Hippocampal formation (tissue), 2 donors: Measurements from ENCODE around the gene NCOA3.
"Not testable (repeated sequence)": the region's sequence is repeated elsewhere in the genome, so short reads cannot be mapped to it uniquely, and the experiment has no call there.

Source experiments
- DNase-seq, 2 donors: peaks; one replicate each; lab custom pipeline; 2025; lab: John Stamatoyannopoulos, UW

NCOA3 gene

DNA sequence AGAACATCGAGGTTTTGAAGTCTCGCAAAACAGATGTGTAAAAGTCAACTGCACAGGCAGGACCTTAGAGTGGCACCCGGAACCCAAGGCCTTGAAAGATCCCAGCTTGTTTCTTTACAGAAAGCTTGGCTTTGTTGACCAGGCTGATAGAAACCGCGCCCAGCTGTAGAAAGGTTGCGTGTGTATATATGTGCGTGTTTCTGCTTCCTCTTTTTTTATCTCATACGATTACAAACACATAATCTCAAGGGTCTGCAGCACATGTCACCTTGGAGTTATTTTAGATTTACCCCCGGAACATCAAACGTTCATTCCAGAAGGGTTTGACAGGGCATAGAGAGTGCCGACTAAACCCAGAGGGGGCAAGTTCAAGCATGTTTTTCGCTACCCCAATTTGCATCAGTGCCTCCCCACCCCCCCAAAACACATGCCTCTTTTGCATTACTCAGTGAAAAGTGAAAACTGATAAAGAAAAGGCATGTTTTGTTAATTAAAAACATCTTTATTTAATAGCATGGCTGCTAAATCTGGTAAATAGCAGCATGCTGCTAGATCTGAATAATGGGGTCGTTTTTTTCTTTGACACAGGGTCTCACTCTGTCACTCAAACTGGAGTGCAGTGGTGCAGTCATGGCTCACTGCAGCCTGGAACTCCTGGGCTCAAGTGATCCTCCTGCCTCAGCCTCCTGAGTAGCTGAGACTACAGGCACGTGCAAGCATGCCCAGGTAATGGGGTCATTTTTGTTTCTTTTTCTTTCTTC is 33.2 kb upstream of the NCOA3 start:
- DNase-seq, result no peak

DNA sequence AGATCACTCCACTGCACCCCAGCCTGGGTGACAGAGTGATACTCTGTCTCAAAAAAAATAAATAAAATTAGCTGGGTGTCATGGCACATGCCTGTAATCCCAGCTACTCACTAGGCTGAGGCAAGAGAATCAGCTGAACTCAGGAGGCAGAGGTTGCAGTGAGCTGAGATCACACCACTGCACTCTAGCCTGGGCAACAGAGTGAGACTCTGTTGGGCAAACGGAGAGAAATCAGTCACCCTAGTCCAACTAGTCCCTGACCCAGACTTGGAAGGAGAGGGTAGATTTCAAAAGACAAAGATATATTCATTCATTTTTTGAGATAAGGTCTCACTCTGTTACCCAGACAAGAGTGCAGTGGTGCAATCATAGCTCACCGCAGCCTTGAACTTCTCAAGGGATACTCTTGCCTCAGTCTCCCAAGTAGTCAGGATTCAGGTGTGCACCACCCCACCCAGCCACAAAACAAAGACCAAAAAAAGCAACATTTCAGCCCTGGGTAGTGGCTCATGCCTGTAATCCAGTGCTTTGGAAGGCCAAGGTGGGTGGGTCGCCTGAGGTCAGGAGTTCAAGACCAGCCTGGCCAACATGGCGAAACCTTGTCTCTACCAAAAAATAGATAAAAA is 26.2 kb upstream of the NCOA3 start:
- no peak for DNase-seq

GRCh38 chr20:47476452-47476851 is 25.2 kb upstream of the NCOA3 start:
- no peak for DNase-seq

DNA sequence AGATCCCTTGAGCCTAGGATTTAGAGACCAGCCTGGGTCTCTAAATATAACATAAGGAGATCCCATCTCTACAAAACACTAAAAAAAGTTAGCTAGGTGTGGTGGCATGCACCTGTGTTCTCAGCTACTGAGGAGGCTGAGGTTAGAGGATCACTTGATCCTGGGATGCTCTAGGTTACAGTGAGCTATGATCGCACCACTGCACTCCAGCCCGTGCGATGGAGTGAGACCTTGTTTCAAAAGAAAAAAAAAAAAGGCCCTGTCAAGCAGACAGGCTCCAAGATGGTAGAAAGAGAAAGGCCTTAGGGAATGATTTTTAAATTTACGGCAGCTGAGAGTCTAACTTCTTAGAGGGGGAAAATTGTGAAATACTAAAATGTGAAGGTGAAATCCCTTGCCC is 22.6 kb upstream of the NCOA3 start:
- DNase-seq, result no peak

GRCh38 chr20:47479506-47479905 is 22.2 kb upstream of the NCOA3 start:
- no peak for DNase-seq

GRCh38 chr20:47480239-47480638 is 21.4 kb upstream of the NCOA3 start:
- no peak for DNase-seq

DNA sequence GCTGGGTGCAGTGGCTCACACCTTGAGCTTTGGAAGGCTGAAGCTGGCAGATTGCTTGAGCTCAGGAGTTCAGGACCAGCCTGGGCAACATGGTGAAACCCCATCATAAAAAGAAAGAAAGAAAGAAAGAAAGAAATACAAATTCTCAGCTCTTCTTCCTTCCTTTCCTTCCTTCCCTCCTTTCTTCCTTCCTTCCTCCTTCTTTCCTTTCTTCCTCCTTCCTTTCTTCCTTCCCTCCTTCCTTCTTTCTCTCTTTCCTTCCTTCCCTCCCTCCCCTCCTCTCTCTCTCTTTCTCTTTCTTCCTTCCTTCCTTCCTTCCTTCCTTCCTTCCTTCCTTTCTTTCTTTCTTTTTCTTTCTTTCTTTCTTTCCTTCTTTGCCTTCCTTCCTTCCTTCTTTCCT is 21.0 kb upstream of the NCOA3 start:
- DNase-seq, result no peak

DNA sequence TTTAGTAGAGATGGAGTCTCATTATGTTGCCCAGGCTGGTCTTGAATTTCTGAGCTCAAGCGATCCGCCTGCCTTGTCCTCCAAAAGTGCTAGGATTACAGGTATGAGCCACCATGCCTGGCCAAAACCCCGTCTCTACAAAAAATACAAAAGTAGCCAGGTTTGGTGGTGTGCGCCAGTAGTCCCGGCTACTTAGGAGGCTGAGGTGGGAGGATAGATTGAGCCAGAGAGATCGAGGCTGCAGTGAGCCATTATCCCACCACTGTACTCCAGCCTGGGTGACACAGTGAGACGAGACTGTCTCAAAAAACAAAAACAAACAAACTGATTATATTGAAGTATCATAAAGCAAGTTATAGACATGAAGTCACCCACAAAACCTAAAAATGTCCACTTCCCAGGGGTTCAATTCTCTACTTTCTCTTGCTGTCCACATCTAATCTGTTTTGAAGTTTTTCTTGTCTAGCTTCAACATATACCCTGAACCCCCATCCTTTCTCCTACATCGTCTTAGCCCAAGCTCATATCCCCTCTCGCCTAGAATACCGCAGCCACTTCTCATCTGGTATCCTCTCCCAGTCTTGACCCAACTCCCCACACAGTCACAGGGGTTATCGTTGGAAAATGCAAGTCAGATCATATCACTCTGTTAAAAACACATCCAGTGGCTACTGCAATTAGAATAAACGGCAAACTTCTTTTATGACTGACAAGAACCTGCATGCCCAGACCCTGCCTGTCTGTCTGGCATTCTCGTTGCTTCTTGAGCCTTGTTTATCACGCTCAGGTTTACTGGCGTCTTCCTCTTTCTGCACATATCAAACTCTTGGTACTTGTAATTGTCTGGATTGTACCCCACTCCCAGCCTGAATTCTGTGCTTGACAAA is 20.1 kb upstream of the NCOA3 start:
- DNase-seq, result no peak

DNA sequence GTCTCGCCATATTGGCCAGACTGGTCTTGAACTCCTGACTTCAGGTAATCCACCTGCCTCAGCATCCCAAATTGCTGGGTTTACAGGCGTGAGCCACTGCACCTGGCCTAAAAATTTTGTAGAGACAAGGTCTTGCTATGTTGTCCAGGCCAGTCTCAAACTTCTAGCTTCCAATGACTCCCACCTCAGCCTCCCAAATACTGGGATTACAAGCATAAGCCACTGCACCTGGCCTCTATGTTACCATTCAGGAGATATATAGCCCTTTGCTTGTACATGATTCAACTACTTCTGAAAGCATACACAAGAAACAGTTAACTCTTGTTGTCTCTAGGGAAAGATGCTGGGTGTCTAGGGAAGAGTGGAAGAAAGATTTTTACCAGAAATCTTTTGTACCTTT is 19.0 kb upstream of the NCOA3 start:
- no peak for DNase-seq

DNA sequence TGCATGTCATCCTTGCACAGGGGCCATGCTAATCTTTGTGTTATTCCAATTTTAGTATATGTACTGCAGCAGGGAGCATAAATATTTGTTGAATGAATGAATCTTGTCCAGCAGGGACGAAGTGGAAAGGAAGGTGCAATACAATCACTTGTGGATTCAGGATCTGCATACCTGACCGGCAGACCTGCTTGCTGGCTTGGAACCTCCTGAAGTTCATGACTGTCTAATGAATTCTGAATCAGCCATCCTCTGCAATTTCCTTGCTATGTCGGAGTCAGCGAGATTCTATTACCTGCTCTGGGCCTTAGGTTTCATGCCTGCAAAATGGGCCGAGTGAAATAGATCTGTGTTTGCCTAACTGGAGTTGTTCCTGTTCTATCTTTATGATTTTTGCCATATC is 17.4 kb upstream of the NCOA3 start:
- no peak for DNase-seq

DNA sequence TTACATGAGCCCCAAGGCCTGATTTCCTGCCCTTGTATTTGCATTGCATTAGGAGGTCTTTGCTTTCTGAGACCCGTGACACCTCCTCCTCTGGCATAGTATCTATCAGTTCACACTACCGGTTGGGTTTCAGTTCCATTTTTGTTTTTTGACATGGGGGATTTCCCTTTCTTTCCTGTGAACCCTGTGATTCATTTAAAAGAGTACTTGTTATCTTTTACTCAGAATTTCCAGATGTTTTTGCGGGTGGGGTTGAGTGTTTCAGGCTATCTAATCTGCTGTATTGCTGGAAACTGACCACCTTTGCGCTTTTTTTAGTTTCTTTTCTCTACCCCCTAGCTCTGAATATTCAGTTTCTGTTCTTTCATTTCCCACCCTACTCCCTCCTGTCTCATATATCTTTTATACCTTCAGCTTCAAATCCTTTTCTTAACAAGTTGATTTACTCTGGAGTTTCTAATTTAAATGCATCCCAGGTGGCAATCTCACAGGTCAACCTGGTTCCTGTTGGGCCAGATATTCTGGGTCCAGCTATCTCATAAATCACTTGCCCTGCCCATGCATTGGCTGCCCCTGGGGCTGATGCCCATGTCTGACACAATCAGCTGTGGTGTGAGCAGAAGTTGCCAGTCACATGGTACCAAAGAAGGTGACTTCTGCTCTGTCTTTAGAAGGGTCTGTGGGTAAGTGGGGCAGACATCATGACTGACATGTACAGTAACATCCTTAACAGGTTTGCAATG is 14.3 kb upstream of the NCOA3 start:
- no peak for DNase-seq

GRCh38 chr20:47489448-47489872 is 12.2 kb upstream of the NCOA3 start:
- DNase-seq, result no peak

DNA sequence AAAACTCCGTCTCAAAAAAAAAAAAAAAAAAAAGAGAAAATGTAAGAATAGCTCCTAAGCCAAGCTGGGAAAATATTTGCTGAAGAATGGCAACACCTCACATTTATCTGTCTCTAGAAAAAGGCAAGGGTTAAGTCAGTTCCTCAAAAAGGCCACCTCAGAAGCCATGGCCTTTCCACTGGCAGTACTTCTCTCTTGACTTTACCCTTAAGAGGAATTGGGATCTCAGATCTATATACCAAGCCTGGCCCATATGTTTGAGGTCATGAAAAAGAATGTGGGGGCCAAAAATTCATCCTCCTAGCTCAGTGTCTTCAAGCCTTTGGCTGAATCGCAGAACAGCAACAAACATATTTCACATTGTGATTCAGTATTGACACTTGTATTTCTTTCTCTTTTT is 10.9 kb upstream of the NCOA3 start:
- no peak for DNase-seq

DNA sequence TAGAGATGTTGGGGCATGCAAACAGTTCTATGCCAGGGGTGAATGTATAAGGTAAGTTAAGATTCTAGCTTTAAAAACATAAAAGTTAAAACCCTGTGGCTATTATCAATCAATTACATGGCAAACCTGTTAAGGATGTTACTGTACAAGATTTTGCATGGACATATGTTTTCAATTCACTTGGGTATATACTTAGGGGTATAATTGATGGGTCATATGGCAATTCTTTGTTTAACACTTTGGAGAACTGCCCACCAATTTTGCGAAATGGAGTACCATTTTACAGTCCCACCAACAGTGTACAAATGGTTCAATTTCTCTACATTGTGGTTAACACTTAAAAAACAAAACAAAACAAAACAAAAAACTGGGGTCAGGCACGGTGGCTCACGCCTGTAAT is 9.4 kb upstream of the NCOA3 start:
- no peak for DNase-seq

DNA sequence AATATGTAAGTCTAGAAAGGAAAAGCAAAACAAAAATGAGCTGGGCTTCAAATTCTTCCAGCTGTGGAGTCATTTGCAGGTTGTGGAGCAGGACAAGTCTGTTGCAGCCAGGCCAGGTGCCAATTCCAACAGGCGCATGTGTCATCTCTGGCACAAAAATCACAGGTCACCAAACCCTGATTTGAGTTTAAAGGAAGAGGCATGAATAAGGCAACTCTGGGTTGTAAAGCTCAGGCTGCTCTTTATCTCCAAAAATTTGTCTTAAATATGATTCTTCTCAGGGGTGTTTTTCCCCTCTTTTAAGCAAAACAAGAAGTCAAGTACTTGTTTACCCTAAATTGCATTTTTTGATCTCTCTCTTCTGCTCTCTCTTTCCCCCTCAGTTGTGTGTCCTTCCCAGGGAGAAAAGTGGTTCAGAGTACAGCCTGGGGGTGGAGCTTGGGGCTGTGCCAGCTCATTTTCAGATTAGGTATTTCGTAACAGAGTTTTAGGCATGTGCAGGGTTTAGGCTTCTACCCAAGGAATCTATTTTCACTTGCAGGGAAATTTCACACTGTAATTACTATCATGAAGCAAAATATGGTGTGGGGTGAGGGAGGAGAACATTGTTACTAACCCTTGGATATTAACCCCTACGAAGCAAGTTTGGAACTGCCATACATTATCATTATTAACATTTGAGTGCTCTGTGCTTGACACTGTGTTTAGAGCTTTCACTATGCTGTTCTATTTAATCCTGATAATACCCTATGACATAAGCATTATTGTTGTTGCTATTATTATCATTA is 8.3 kb upstream of the NCOA3 start:
- peak in 1 of 2 donors; percentile 2 for DNase-seq

GRCh38 chr20:47493963-47494293 is 7.8 kb upstream of the NCOA3 start:
- no peak for DNase-seq

DNA sequence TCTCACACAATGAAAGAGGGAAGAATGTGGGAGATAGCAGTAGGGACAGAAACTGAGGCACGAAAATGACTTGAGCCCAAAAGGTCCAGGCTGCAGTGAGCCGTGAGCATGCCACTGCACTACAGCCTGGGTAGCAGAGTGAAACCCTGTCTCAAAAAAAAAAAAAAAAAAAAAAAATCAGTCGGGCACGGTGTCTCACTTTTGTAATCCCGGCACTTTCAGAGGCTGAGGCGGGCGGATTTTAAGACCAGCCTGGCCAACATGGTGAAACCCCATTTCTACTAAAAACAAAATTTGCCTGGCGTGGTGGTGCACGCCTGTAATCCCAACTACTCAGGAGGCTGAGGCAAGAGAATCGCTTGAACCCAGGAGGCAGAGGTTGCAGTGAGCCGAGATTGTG is 7.1 kb upstream of the NCOA3 start:
- not testable (repeated sequence) for DNase-seq

DNA sequence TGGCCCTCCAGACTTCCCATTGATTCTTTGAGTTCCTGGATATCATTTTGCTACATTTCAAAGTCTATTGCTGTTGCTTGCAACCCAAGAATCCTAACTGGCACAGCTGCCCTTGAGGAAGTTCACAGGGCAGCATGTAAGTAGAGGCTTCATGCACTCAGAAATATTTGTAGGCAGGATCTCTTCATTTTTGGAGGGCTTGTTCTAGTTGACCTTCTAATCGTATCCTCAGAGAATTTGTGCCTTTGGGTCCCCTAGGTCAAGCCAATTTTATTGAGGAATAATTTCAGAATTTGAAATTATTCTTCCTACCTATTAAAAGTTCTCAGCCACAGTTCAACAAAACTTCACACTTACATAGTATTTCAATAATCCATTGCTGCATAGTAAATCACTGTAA is 5.6 kb upstream of the NCOA3 start:
- no peak for DNase-seq

GRCh38 chr20:47498606-47499005 is 3.1 kb upstream of the NCOA3 start:
- DNase-seq, result no peak

GRCh38 chr20:47499053-47499452 is 2.6 kb upstream of the NCOA3 start:
- no peak for DNase-seq

GRCh38 chr20:47500082-47500481 is 1.6 kb upstream of the NCOA3 start:
- not testable (repeated sequence) for DNase-seq
